K562 (cell line): ENCODE data around the gene F12. TPM values are rescaled to one million over a fixed set of nuclear protein-coding genes. Genes with fewer than 3 reads are reported as not detected.

Experiments used
- ATAC-seq: fragments of 200-7000 bp; cut with Tn5 transposase; 3 replicates; pipeline ENCODE4 v1.9.1; 2020; ENCODE audit warnings: moderate library complexity
- BruUV-seq: library from RNA; stranded (reverse); fragments of 400-500 nt; replicated peaks from 2 replicates; lab custom pipeline; 2021; lab: Mats Ljungman, UMichigan
- CTCF ChIA-PET: fragments of 300-600 bp; formaldehyde crosslinking; extraction: SDS; loops from one replicate; lab custom pipeline; 2021; ENCODE audit warnings: low intra/inter-chr PET ratio; lab: Yijun Ruan, JAX
- POLR2A ChIA-PET: fragments of 300-600, 350-650 bp; sonication (Branson Sonifier 250); formaldehyde crosslinking; extraction: SDS; loops from one replicate; lab custom pipeline; 2021; ENCODE audit warnings: antibody characterized with exemption, inconsistent platforms; lab: Yijun Ruan, JAX
- DNase-seq, 4 experiments: peaks; one replicate each; pipeline versions ENCODE4 v3.0.0 to v3.0.0-alpha.2; 2011 to 2018; ENCODE audit warnings: low spot score in 3 of 4, mixed read lengths in 3 of 4; ENCODE audit errors: extremely low read depth in 1 of 4
- FAIRE-seq: peaks from 2 replicates; lab custom pipeline; 2011; peaks lifted over from hg19 to GRCh38; lab: Jason Lieb, UNC
- H2AFZ ChIP-seq: 2 replicates; pipeline ENCODE4 v1.6.0; 2011; ENCODE audit warnings: low read depth, low read length, control low read depth, inconsistent platforms
- H3K27ac ChIP-seq: fragments of 200-600 bp; 3 replicates; pipeline ENCODE4 v1.8.0; 2011; ENCODE audit warnings: low read depth, mild to moderate bottlenecking, control low read depth, inconsistent platforms, low read length, moderate library complexity, mixed read lengths; ENCODE audit errors: extremely low read depth
- H3K27me3 ChIP-seq, 2 experiments: fragments of 300-600 bp in 1 of 2; 2 replicates in 1 of 2; 3 replicates in 1 of 2; pipeline versions ENCODE4 v1.6.0 to v1.8.0; 2011; ENCODE audit warnings: inconsistent platforms in 2 of 2, low read length in 2 of 2, mild to moderate bottlenecking in 1 of 2, mixed read lengths in 1 of 2, moderate library complexity in 1 of 2; ENCODE audit not compliant: control insufficient read depth in 2 of 2, insufficient read depth in 2 of 2
- H3K36me3 ChIP-seq: fragments of 300-600 bp; 3 replicates; pipeline ENCODE4 v1.8.0; 2011; ENCODE audit warnings: mild to moderate bottlenecking, low read length, inconsistent platforms; ENCODE audit not compliant: control insufficient read depth, insufficient read depth
- H3K4me1 ChIP-seq, 2 experiments: fragments of 200-600 bp in 1 of 2; replicated peaks in 1 of 2; 2 replicates in 1 of 2; 3 replicates in 1 of 2; pipeline versions ENCODE4 v1.5.1 to v1.8.0; 2011; ENCODE audit warnings: inconsistent platforms in 2 of 2, low read length in 2 of 2, mild to moderate bottlenecking in 1 of 2, mixed read lengths in 1 of 2, moderate library complexity in 1 of 2; ENCODE audit not compliant: control insufficient read depth in 2 of 2, insufficient read depth in 2 of 2
- H3K4me2 ChIP-seq: 2 replicates; pipeline ENCODE4 v1.6.1; 2011; ENCODE audit warnings: low read length, control low read depth, inconsistent platforms, mixed read lengths; ENCODE audit not compliant: insufficient read depth
- H3K4me3 ChIP-seq: fragments of 200-600 bp; sonication (generic), shearing (Covaris generic); 2 replicates; pipeline ENCODE4 v1.5.1; 2016; ENCODE audit warnings: control low read depth, inconsistent platforms
- H3K79me2 ChIP-seq: fragments of 200-600 bp; 3 replicates; pipeline ENCODE4 v1.8.0; 2011; ENCODE audit warnings: low read length, inconsistent platforms; ENCODE audit not compliant: control insufficient read depth, insufficient read depth
- H3K9ac ChIP-seq, 2 experiments: 2 replicates each; pipeline versions ENCODE4 v1.6.0 to v1.6.1; 2011; ENCODE audit warnings: low read depth in 2 of 2, low read length in 2 of 2, control low read depth in 1 of 2, inconsistent platforms in 1 of 2, mild to moderate bottlenecking in 1 of 2, mixed read lengths in 1 of 2; ENCODE audit not compliant: insufficient read depth in 1 of 2
- H3K9me1 ChIP-seq: one replicate; pipeline ENCODE4 v1.6.0; 2011; ENCODE audit warnings: inconsistent platforms, mild to moderate bottlenecking, low read length, moderate library complexity; ENCODE audit not compliant: control insufficient read depth, insufficient read depth
- H3K9me3 ChIP-seq: replicated peaks from 2 replicates; pipeline ENCODE4 v1.5.1; 2011; ENCODE audit warnings: low read depth, low read length, inconsistent platforms; ENCODE audit not compliant: control insufficient read depth, insufficient read depth
- H4K20me1 ChIP-seq: replicated peaks from 2 replicates; pipeline ENCODE4 v1.6.1; 2011; ENCODE audit warnings: low read length, inconsistent platforms, mixed read lengths; ENCODE audit not compliant: control insufficient read depth, insufficient read depth
- ATF3 ChIP-seq, 2 experiments: fragments of 450-650 bp in 1 of 2; sonication (generic) in 1 of 2; formaldehyde crosslinking in 1 of 2; IDR thresholded peaks in 1 of 2; conservative IDR thresholded peaks in 1 of 2; 2 replicates each; pipeline versions ENCODE4 v1.6.1 to v1.8.1; 2016 to 2023; ENCODE audit warnings: mild to moderate bottlenecking in 2 of 2, moderate library complexity in 2 of 2, inconsistent platforms in 1 of 2, missing genetic modification reagents in 1 of 2
- BRD4 ChIP-seq: fragments of 200-600 bp; sonication (generic); IDR thresholded peaks from 2 replicates; pipeline ENCODE4 v1.6.1; 2017; ENCODE audit warnings: inconsistent platforms
- CREM ChIP-seq: IDR thresholded peaks from 2 replicates; pipeline ENCODE4 v1.6.1; 2014; ENCODE audit warnings: antibody characterized with exemption, low read depth
- EP300 ChIP-seq: IDR thresholded peaks from 2 replicates; pipeline ENCODE4 v1.6.1; 2012; ENCODE audit warnings: low read length, improper control_type of control experiment
- ESRRA ChIP-seq: fragments of 450-650 bp; IDR thresholded peaks from 2 replicates; pipeline ENCODE4 v1.6.1; 2014; ENCODE audit warnings: low read depth, mild to moderate bottlenecking, moderate library complexity, borderline replicate concordance
- KDM1A ChIP-seq, 2 experiments: fragments of 450-650 bp; IDR thresholded peaks; 2 replicates each; pipeline ENCODE4 v1.6.1; 2016; ENCODE audit warnings: mild to moderate bottlenecking in 2 of 2
- RBM25 ChIP-seq: fragments of 200-400 bp; formaldehyde crosslinking; IDR thresholded peaks from 2 replicates; pipeline ENCODE4 v1.6.1; 2018; ENCODE audit warnings: low read length, low read depth, moderate library complexity; ENCODE audit not compliant: severe bottlenecking
- RUNX1 ChIP-seq: sonication (generic); IDR thresholded peaks from 2 replicates; pipeline ENCODE4 v1.6.1; 2016; ENCODE audit warnings: antibody characterized with exemption, low read depth
- ZNF384 ChIP-seq: IDR thresholded peaks from 2 replicates; pipeline ENCODE4 v1.6.1; 2012; ENCODE audit warnings: low read depth, low read length, improper control_type of control experiment
- WGBS: fragments of 100-300 bp; shearing (Covaris generic); methylation state at CpG from one replicate; pipeline ENCODE4 v1.1.6; 2016; ENCODE audit warnings: low coverage, mixed read lengths; ENCODE audit not compliant: insufficient coverage; ENCODE audit errors: missing lambda C conversion rate; 5-methylcytosine and 5-hydroxymethylcytosine counted together
- in situ Hi-C: fragments of 300-500 bp; cut with MboI; formaldehyde crosslinking; loops from 4 replicates; pipeline ENCODE4 v1.15.0; 2018; ENCODE audit warnings: inconsistent platforms, mixed read lengths
- intact Hi-C: fragments of 100-400 bp; cut with micrococcal nuclease; formaldehyde crosslinking; loops from 2 replicates; pipeline ENCODE4 v1.14.2; 2022
- polyA plus RNA-seq, 8 experiments: library from polyadenylated mRNA; depleted of rRNA in 4 of 8; stranded (reverse) in 5 of 8; unstranded in 3 of 8; fragments of >200 nt; fragmentation: Nextera tagmentation in 2 of 8; fragmentation: Illumina TruSeq in 1 of 8; extraction: Ambion mirVana in 2 of 8; extraction: Trizol in 1 of 8; gene quantifications; 2 replicates each; pipeline versions ENCODE4 v1.2.1 to v1.2.3, GENCODE V29; 2011 to 2014; ENCODE audit warnings: inconsistent platforms in 1 of 8, missing spikeins in 1 of 8
- total RNA-seq, 7 experiments: library from RNA; depleted of rRNA in 6 of 7; stranded (reverse); fragments of >200 nt in 6 of 7; fragmentation: Illumina TruSeq in 2 of 7; extraction: Trizol in 2 of 7; gene quantifications; 2 replicates each; pipeline versions ENCODE4 v1.2.1 to v1.2.3, GENCODE V29; 2011 to 2021; ENCODE audit warnings: low replicate concordance in 1 of 7

The F12 gene
- total and polyA plus RNA-seq, 9 of the 15 experiments (the other 6 are each of a cell fraction or from before 2014, with no cell fraction given) = 0.59 to 18.3 (median 3.6) TPM

- TF ChIP-seq ATF3 (IDR thresholded peaks at IDR 0.05) (no peak), ATF3 (CRISPR knock-in tag; conservative IDR thresholded peaks at IDR 0.05) (no peak), RBM25 (peak; percentile 63), CREM (no peak), EP300 (no peak), ZNF384 (no peak), KDM1A (IDR thresholded peaks at IDR 0.05) (peak in 1 of 2 experiments; percentile 42; a peak in 1 of 4 replicates), ESRRA (peak; percentile 76), BRD4 (no peak), RUNX1 (no peak)
- H3K4me3 ChIP-seq = no peak overlapping the region
- no peaks in the 10 kb centered on the region for H4K20me1 ChIP-seq
- H3K27me3 ChIP-seq = no peaks in the 10 kb centered on the region
- no peak for DNase-seq
- in situ Hi-C loops (no loop called here), intact Hi-C loops (loop anchor here (2.0 kb wide), 1 partner anchor 95 kb away; no protein-coding TSS in a partner anchor)
- H3K9me3 ChIP-seq = no peaks in the 10 kb centered on the region
- POLR2A ChIA-PET = interaction anchor here (0.7 to 2.5 kb wide), 16 partner anchors 9 to 125 kb away, joined by 3 to 15 read pairs (median 6); partner anchors contain the start of gene PDLIM7
- no peaks in the 10 kb centered on the region for H3K36me3 ChIP-seq
- 43% methylated on average over 1 of the region's 2 CpGs for WGBS
- peak overlapping the region; percentile 83 to 92; a peak in 3 of 4 replicates for H3K9ac ChIP-seq
- H3K79me2 ChIP-seq = peaks cover 4% of the 10 kb centered on the region; the same call in 1 of the 3 replicates
- H2AFZ ChIP-seq = peak overlapping the region; percentile 98
- no peak for FAIRE-seq
- H3K27ac ChIP-seq = no peak overlapping the region
- no TSS peak for BruUV-seq
- H3K4me1 ChIP-seq = peaks cover 10 to 42% of the 10 kb centered on the region in 2 experiments
- no peaks in the 10 kb centered on the region for H3K9me1 ChIP-seq
- CTCF ChIA-PET = interaction anchor here (4.0 kb wide), 1 partner anchor 50 kb away, joined by 107 read pairs; no protein-coding TSS in a partner anchor
- H3K4me2 ChIP-seq = peak overlapping the region; percentile 80
- no peak for ATAC-seq
Observed at GRCh38 chr5:177405312-177405711, 4.1 kb downstream of the F12 start.
